ENCODE results near the gene PGGHG. TPM values are rescaled to one million over a fixed set of nuclear protein-coding genes. Genes with fewer than 3 reads are reported as not detected.

Gene PGGHG
- total RNA-seq, 1 donor from 2014 or later, result 9.1 TPM

Other genes with a start within 250 kb of the PGGHG start
- not detected for gene SCGB1C1, start 96.0 kb upstream of the PGGHG start, total RNA-seq (ENCODE audit: insufficient read depth, low replicate concordance)
- 14.0 TPM for gene BET1L, start 81.7 kb upstream of the PGGHG start, total RNA-seq (ENCODE audit: insufficient read depth, low replicate concordance)
- gene RIC8A, start 81.4 kb upstream of the PGGHG start, total RNA-seq (ENCODE audit: insufficient read depth, low replicate concordance), result 83.3 TPM
- gene SIRT3, start 52.8 kb upstream of the PGGHG start, total RNA-seq (ENCODE audit: insufficient read depth, low replicate concordance), result 3.6 TPM
- 66.2 TPM for gene PSMD13, start 52.1 kb upstream of the PGGHG start, total RNA-seq (ENCODE audit: insufficient read depth, low replicate concordance)
- gene NLRP6, start 10.7 kb upstream of the PGGHG start, total RNA-seq (ENCODE audit: insufficient read depth, low replicate concordance), result not detected
- gene IFITM5, start 10.4 kb downstream of the PGGHG start, total RNA-seq (ENCODE audit: insufficient read depth, low replicate concordance), result 0.96 TPM
- gene IFITM2, start 18.7 kb downstream of the PGGHG start, total RNA-seq (ENCODE audit: insufficient read depth, low replicate concordance), result 5.5 TPM
- 25.3 TPM for gene IFITM1, start 24.9 kb downstream of the PGGHG start, total RNA-seq (ENCODE audit: insufficient read depth, low replicate concordance)
- gene IFITM3, start 31.7 kb downstream of the PGGHG start, total RNA-seq (ENCODE audit: insufficient read depth, low replicate concordance), result 47.2 TPM
- gene B4GALNT4, start 80.4 kb downstream of the PGGHG start, total RNA-seq (ENCODE audit: insufficient read depth, low replicate concordance), result 7.2 TPM
- 36.6 TPM for gene PKP3, start 105.1 kb downstream of the PGGHG start, total RNA-seq (ENCODE audit: insufficient read depth, low replicate concordance)
- 10.8 TPM for gene SIGIRR, start 125.9 kb downstream of the PGGHG start, total RNA-seq (ENCODE audit: insufficient read depth, low replicate concordance)
- 5.1 TPM for gene ANO9, start 152.9 kb downstream of the PGGHG start, total RNA-seq (ENCODE audit: insufficient read depth, low replicate concordance)
- gene PTDSS2, start 161.2 kb downstream of the PGGHG start, total RNA-seq (ENCODE audit: insufficient read depth, low replicate concordance), result 73.4 TPM
- 132 TPM for gene RNH1, start 218.1 kb downstream of the PGGHG start, total RNA-seq (ENCODE audit: insufficient read depth, low replicate concordance)
- 46.5 TPM for gene HRAS, start 246.4 kb downstream of the PGGHG start, total RNA-seq (ENCODE audit: insufficient read depth, low replicate concordance)
- not detected for gene LRRC56, start 248.4 kb downstream of the PGGHG start, total RNA-seq (ENCODE audit: insufficient read depth, low replicate concordance)